Left lung (tissue), 14 donors: ENCODE measurements around the gene ATP5MC3. TPM values are rescaled to one million over a fixed set of nuclear protein-coding genes. Genes with fewer than 3 reads are reported as not detected.
"Not testable (repeated sequence)": the region's sequence is repeated elsewhere in the genome, so short reads cannot be mapped to it uniquely, and the experiment has no call there.

Source experiments
- ATAC-seq: fragments of 200-7000 bp; cut with Tn5 transposase; one replicate; pipeline ENCODE4 v1.9.1; 2020; ENCODE audit warnings: moderate library complexity
- DNase-seq, 4 donors: peaks; one replicate each; pipeline ENCODE4 v3.0.0-alpha.2; 2013 to 2020
- H3K27ac ChIP-seq, 2 donors: fragments of 200-600 bp; sonication (generic) in 1 of 2; one replicate each; pipeline versions ENCODE4 v1.5.0 to v1.8.0; 2020 to 2021
- H3K27me3 ChIP-seq, 2 donors: fragments of 200-600 bp; sonication (generic) in 1 of 2; one replicate each; pipeline versions ENCODE4 v1.5.0 to v1.8.0; 2020 to 2021
- H3K36me3 ChIP-seq, 2 donors: fragments of 200-600 bp; sonication (generic) in 1 of 2; one replicate each; pipeline versions ENCODE4 v1.5.0 to v1.8.0; 2020 to 2021
- H3K4me1 ChIP-seq, 2 donors: fragments of 200-600 bp; one replicate each; pipeline ENCODE4 v1.8.0; 2021
- H3K4me3 ChIP-seq, 2 donors: fragments of 200-600 bp; sonication (generic) in 1 of 2; one replicate each; pipeline versions ENCODE4 v1.5.0 to v1.8.0; 2020 to 2021; ENCODE audit warnings: mild to moderate bottlenecking in 1 of 2
- H3K9me3 ChIP-seq, 2 donors: fragments of 200-600 bp; sonication (generic) in 1 of 2; one replicate each; pipeline versions ENCODE4 v1.5.0 to v1.8.0; 2020 to 2021
- intact Hi-C, 2 donors: fragments of 100-400 bp; cut with DNase I; formaldehyde crosslinking; loops; one replicate each; pipeline versions ENCODE4 v1.11.2 to v1.14.2; 2022
- long read RNA-seq, 12 donors: library from polyadenylated mRNA in 2 of 12; unstranded in 2 of 12; transcript quantifications; one replicate each; pipeline ENCODE4 v2.0.0 and lab custom pipeline, GENCODE V29; 2019 to 2026
- polyA plus RNA-seq, 6 donors: library from polyadenylated mRNA; unstranded; fragments of 120-200 nt; gene quantifications; one replicate each; pipeline ENCODE4 v1.2.1, GENCODE V29; 2013; ENCODE audit not compliant: insufficient read length in 6 of 6
- total RNA-seq, 2 donors: library from RNA; stranded (reverse); fragmentation: NEBNext Ultra II Directional; extraction: Animal tissue kit (Norgen Biotek cat#: 25700); gene quantifications; one replicate each; pipeline ENCODE4 v1.2.1, GENCODE V29; 2021
- TF ChIP-seq, protein P1 (sequence below), 2 donors: fragments of 200-600 bp; sonication (generic) in 1 of 2; IDR thresholded peaks; one replicate each; pipeline versions ENCODE4 v1.5.0 to v1.8.0; 2021; ENCODE audit warnings: antibody characterized with exemption in 2 of 2
- donor health status: DM: no; HTN: yes; CAD: no.
- donor health status: DM: no; HTN: no; CAD: no.

The ATP5MC3 gene
- 100 to 1,000 TPM; 170 to 204 TPM for total RNA-seq
- polyA plus RNA-seq = 100 to 1,000 TPM; 173 to 194 (median 189) TPM
- long read RNA-seq, donor 1, full-length matches to known transcripts = 217 of 321 reads
- long read RNA-seq, donor 1, partial matches to known transcripts = 62 of 321 reads
- long read RNA-seq, donor 1, other reads (novel, unspliced or antisense) = 42 of 321 reads
- long read RNA-seq, donor 2, full-length matches to known transcripts = 179 of 283 reads
- long read RNA-seq, donor 2, partial matches to known transcripts = 104 of 283 reads
- long read RNA-seq, donor 2, other reads (novel, unspliced or antisense) = 0 of 283 reads
- long read RNA-seq, donor 3, full-length matches to known transcripts = 190 of 279 reads
- long read RNA-seq, donor 3, partial matches to known transcripts = 48 of 279 reads
- long read RNA-seq, donor 3, other reads (novel, unspliced or antisense) = 41 of 279 reads
- long read RNA-seq, donor 4, full-length matches to known transcripts = 275 of 294 reads
- long read RNA-seq, donor 4, partial matches to known transcripts = 14 of 294 reads
- long read RNA-seq, donor 4, other reads (novel, unspliced or antisense) = 5 of 294 reads
- long read RNA-seq, donor 5, full-length matches to known transcripts = 183 of 302 reads
- long read RNA-seq, donor 5, partial matches to known transcripts = 83 of 302 reads
- long read RNA-seq, donor 5, other reads (novel, unspliced or antisense) = 36 of 302 reads
- long read RNA-seq, donor 6, full-length matches to known transcripts = 232 of 344 reads
- long read RNA-seq, donor 6, partial matches to known transcripts = 64 of 344 reads
- long read RNA-seq, donor 6, other reads (novel, unspliced or antisense) = 48 of 344 reads
- long read RNA-seq, donor 7, full-length matches to known transcripts = 139 of 203 reads
- long read RNA-seq, donor 7, partial matches to known transcripts = 43 of 203 reads
- long read RNA-seq, donor 7, other reads (novel, unspliced or antisense) = 21 of 203 reads
- long read RNA-seq, donor 8, full-length matches to known transcripts = 114 of 204 reads
- long read RNA-seq, donor 8, partial matches to known transcripts = 59 of 204 reads
- long read RNA-seq, donor 8, other reads (novel, unspliced or antisense) = 31 of 204 reads
- long read RNA-seq, donor 9, full-length matches to known transcripts = 3 of 3 reads
- long read RNA-seq, donor 9, partial matches to known transcripts = 0 of 3 reads
- long read RNA-seq, donor 9, other reads (novel, unspliced or antisense) = 0 of 3 reads
- long read RNA-seq, donor 10, full-length matches to known transcripts = 290 of 298 reads
- long read RNA-seq, donor 10, partial matches to known transcripts = 0 of 298 reads
- long read RNA-seq, donor 10, other reads (novel, unspliced or antisense) = 8 of 298 reads
- long read RNA-seq, donor 11, full-length matches to known transcripts = 240 of 364 reads
- long read RNA-seq, donor 11, partial matches to known transcripts = 92 of 364 reads
- long read RNA-seq, donor 11, other reads (novel, unspliced or antisense) = 32 of 364 reads
- long read RNA-seq, donor 12, full-length matches to known transcripts = 136 of 186 reads
- long read RNA-seq, donor 12, partial matches to known transcripts = 24 of 186 reads
- long read RNA-seq, donor 12, other reads (novel, unspliced or antisense) = 26 of 186 reads

GRCh38 chr2:175181104-175181876, at the start of gene ATP5MC3:
Gene ATP5MC3, minus strand, starts transcription at chr2:175181710. Its CDS starts 317 bp downstream, at chr2:175181393.
- Histone ChIP-seq H3K27me3 (no peaks in the 10 kb centered on the region), H3K4me1 (peaks cover 0 to 24% of the 10 kb centered on the region in 2 donors), H3K27ac (peak within 1 kb of the TSS; percentile 86), H3K36me3 (peaks cover 0 to 36% of the 10 kb centered on the region in 2 donors), H3K9me3 (no peaks in the 10 kb centered on the region), H3K4me3 (peak within 1 kb of the TSS; percentile 85 to 91)
- TF ChIP-seq, protein P1, sequence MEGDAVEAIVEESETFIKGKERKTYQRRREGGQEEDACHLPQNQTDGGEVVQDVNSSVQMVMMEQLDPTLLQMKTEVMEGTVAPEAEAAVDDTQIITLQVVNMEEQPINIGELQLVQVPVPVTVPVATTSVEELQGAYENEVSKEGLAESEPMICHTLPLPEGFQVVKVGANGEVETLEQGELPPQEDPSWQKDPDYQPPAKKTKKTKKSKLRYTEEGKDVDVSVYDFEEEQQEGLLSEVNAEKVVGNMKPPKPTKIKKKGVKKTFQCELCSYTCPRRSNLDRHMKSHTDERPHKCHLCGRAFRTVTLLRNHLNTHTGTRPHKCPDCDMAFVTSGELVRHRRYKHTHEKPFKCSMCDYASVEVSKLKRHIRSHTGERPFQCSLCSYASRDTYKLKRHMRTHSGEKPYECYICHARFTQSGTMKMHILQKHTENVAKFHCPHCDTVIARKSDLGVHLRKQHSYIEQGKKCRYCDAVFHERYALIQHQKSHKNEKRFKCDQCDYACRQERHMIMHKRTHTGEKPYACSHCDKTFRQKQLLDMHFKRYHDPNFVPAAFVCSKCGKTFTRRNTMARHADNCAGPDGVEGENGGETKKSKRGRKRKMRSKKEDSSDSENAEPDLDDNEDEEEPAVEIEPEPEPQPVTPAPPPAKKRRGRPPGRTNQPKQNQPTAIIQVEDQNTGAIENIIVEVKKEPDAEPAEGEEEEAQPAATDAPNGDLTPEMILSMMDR (IDR thresholded peaks at IDR 0.05) = no peak
- intact Hi-C loops = no loop called here
- DNase-seq = peak; percentile 85 to 98 (median 94)
- ATAC-seq = peak; percentile 98

GRCh38 chr2:175228601-175229000, 47.1 kb upstream of the ATP5MC3 start:
- ATAC-seq, intact Hi-C loops, DNase-seq, H3K27ac ChIP-seq, H3K4me3 ChIP-seq, H3K36me3 ChIP-seq, H3K9me3 ChIP-seq, H3K4me1 ChIP-seq: not testable (repeated sequence)
- H3K27me3 ChIP-seq = peaks cover 0 to 14% of the 10 kb centered on the region in 2 donors

DNA sequence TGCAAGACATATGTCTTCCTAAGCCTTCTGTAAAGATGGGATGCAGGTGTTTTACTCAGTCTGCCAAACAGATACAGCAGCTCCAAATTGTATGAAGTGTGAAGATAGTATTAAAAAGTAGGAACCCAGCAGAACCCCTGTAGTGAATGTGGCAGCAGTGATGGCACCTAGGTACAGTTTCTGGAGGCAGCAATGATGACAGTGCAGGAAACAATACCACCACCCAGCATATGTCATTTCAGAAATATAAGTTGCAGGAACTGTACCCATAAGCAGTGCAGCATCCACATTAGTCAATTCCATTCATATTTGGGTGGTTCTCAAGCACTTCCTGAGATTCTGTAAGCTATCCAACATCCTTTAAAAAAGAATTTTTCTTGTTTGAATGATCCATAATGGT, 46.7 kb upstream of the ATP5MC3 start:
- no peaks in the 10 kb centered on the region for H3K36me3 ChIP-seq
- peaks cover 0 to 14% of the 10 kb centered on the region in 2 donors for H3K27me3 ChIP-seq
- no peak overlapping the region for H3K4me3 ChIP-seq
- no peak for DNase-seq
- no peaks in the 10 kb centered on the region for H3K9me3 ChIP-seq
- no peak for ATAC-seq
- H3K27ac ChIP-seq = no peak overlapping the region
- H3K4me1 ChIP-seq = no peaks in the 10 kb centered on the region
- TF ChIP-seq, protein P1 (IDR thresholded peaks at IDR 0.05) = no peak
- intact Hi-C loops = no loop called here

GRCh38 chr2:175227393-175227792, 45.9 kb upstream of the ATP5MC3 start:
- no peaks in the 10 kb centered on the region for H3K4me1 ChIP-seq
- TF ChIP-seq, protein P1 (IDR thresholded peaks at IDR 0.05) = no peak
- H3K9me3 ChIP-seq = no peaks in the 10 kb centered on the region
- no peaks in the 10 kb centered on the region for H3K36me3 ChIP-seq
- H3K4me3 ChIP-seq = no peak overlapping the region
- DNase-seq (no peak), ATAC-seq (no peak)
- intact Hi-C loops = no loop called here
- H3K27me3 ChIP-seq = peaks cover 0 to 14% of the 10 kb centered on the region in 2 donors
- H3K27ac ChIP-seq = no peak overlapping the region
